ENCODE data around the gene GPHN. TPM values are rescaled to one million over a fixed set of nuclear protein-coding genes. Genes with fewer than 3 reads are reported as not detected.

GPHN gene
- total and polyA plus RNA-seq, 2 of the 4 experiments (the other 2 are of a cell fraction) = 8.0 to 8.1 TPM

GRCh38 chr14:66471584-66471983 is 36.4 kb upstream of the GPHN start:
- Histone ChIP-seq H3K9ac (ENCODE audit: low read depth, low read length) (no peak overlapping the region), H3K9me1 (ENCODE audit: insufficient read depth, low read length) (no peaks in the 10 kb centered on the region), H3K4me3 (ENCODE audit: insufficient read depth, low read depth, low read length) (no peak overlapping the region), H3K14ac (replicated peaks; ENCODE audit: low read depth, low read length) (no peak overlapping the region), H4K91ac (ENCODE audit: insufficient read depth, low read depth, low read length) (no peak overlapping the region), H2AK5ac (ENCODE audit: low read depth, low read length) (no peak overlapping the region), H3K4ac (ENCODE audit: low read depth, low read length) (no peak overlapping the region), H2AFZ (replicated peaks; ENCODE audit: low read length, poor library complexity) (no peak overlapping the region), H3K56ac (ENCODE audit: extremely low read depth, insufficient read depth, low read length) (no peak overlapping the region), H3K79me1 (ENCODE audit: low read depth in 1 of 2, low read length in 2 of 2) (no peaks in the 10 kb centered on the region), H2BK15ac (ENCODE audit: low read depth, low read length) (no peak overlapping the region), H2AK9ac (replicated peaks; ENCODE audit: low read depth, low read length, poor library complexity) (no peak overlapping the region), H4K20me1 (ENCODE audit: insufficient read depth, low read length) (no peaks in the 10 kb centered on the region), H3K4me1 (ENCODE audit: control insufficient read depth, insufficient read depth, low read length) (no peaks in the 10 kb centered on the region), H3K27ac (ENCODE audit: insufficient read depth, low read length) (no peak overlapping the region), H3K4me2 (ENCODE audit: low read depth, low read length) (no peak overlapping the region), H3K36me3 (ENCODE audit: control insufficient read depth, insufficient read depth, low read length) (no peaks in the 10 kb centered on the region), H2BK120ac (ENCODE audit: low read depth, low read length) (no peak overlapping the region), H3K23ac (ENCODE audit: low read depth, low read length) (no peak overlapping the region), H4K8ac (ENCODE audit: low read depth in 2 of 2, low read length in 2 of 2) (no peak overlapping the region), H2BK20ac (ENCODE audit: low read depth, low read length) (no peak overlapping the region), H3K9me3 (ENCODE audit: control insufficient read depth, insufficient read depth, low read length) (no peaks in the 10 kb centered on the region), H4K5ac (ENCODE audit: low read depth, low read length) (no peak overlapping the region), H3K18ac (ENCODE audit: low read depth, low read length) (no peak overlapping the region), H3K27me3 (ENCODE audit: control insufficient read depth, insufficient read depth, low read length) (no peaks in the 10 kb centered on the region), H2BK5ac (ENCODE audit: low read depth, low read length, poor library complexity, severe bottlenecking) (no peak overlapping the region)
- POLR2A ChIA-PET (ENCODE audit: unreplicated experiment) = no interaction called here
- intact Hi-C loops (cut with micrococcal nuclease) = no loop called here
- CTCF ChIA-PET = no interaction called here
- DNase-seq (no peak), ATAC-seq (ENCODE audit: low read depth) (no peak)
- WGBS, 2 experiments (ENCODE audit: extremely low coverage in 2 of 2, insufficient read length in 1 of 2) = no CpG with 5 or more reads among the region's 4 CpGs
- TF ChIP-seq MXI1 (IDR thresholded peaks at IDR 0.05; ENCODE audit: borderline replicate concordance, low read depth, low read length) = no peak
- no peak for TF ChIP-seq NFE2L2 (IDR thresholded peaks at IDR 0.05; ENCODE audit: low read depth, low read length)
- TF ChIP-seq MAZ (IDR thresholded peaks at IDR 0.05; ENCODE audit: borderline replicate concordance, low read depth, low read length) = no peak
- TF ChIP-seq SMC3 (IDR thresholded peaks at IDR 0.05; ENCODE audit: low read depth, low read length) = no peak
- no peak for TF ChIP-seq FOS (IDR thresholded peaks at IDR 0.05; ENCODE audit: low read depth, low read length)
- no peak for TF ChIP-seq POLR2A (IDR thresholded peaks at IDR 0.05; ENCODE audit: low read depth, low read length)
- dilution Hi-C loops (cut with HindIII; ENCODE audit: low sequenced_read_pairs, unreplicated experiment) = no loop called here
- in situ Hi-C loops (cut with MboI; ENCODE audit: low sequenced_read_pairs) = no loop called here
- BruUV-seq (replicated peaks) = no TSS peak
